GM13977 (cell line): ENCODE results near the gene GGTLC2.

ENCODE experiments used
- DNase-seq: peaks from one replicate; pipeline ENCODE4 v3.0.0; 2012; ENCODE audit warnings: low spot score
- in situ Hi-C: fragments of 300-500 bp; cut with MboI; formaldehyde crosslinking; loops from one replicate; pipeline ENCODE4 v1.12.0; 2022; ENCODE audit warnings: low sequenced_read_pairs, low pct_unique_long_range_greater_than_20kb, mixed read lengths, inconsistent platforms; ENCODE audit not compliant: unreplicated experiment
- TF ChIP-seq, protein P1 (sequence below): IDR thresholded peaks from 2 replicates; pipeline ENCODE4 v1.5.1; 2012; ENCODE audit warnings: mild to moderate bottlenecking, control low read depth; ENCODE audit not compliant: insufficient read depth; ENCODE audit errors: extremely low read depth, missing control alignments

Gene GGTLC2

DNA sequence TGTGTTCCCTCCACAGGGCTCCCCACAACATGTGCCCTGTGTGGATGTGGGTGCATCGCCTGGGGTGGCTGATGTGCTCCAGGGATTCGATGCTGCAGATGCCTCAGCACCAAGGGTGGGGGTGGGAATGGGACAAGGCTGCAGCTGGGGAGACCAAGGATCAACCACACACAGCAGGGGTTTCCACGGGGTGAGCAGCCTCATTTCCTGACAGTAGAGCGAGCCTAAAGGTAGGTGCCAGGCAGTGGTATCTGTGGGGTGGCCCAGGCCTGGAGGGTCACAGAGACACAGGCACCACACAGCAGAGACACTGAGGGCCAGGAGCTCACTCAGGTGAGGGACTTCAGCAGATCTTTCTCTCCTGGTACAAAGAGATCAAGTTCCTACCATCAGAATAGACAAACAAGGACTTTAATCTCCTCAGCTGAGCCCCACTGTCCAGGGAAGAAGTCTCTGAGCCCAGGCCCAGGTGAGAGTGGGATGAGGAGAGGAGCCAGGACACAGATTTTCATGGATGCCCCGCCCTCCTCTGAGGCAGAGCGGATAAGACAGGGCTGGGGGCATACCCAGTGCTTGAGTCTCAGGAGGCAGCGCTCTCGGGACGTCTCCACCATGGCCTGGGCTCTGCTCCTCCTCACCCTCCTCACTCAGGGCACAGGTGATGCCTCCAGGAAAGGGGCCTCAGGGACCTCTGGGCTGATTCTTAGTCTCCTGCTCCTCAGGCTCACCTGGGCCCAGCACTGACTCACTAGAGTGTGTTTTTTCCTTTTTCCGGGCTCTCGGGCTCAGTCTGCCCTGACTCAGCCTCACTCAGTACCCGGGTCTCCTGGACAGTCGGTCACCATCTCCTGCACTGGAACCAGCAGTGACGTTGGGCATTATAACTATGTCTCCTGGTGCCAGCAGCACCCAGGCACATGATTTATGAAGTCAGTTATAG is 19.7 kb downstream of the GGTLC2 start:
- TF ChIP-seq, protein P1, sequence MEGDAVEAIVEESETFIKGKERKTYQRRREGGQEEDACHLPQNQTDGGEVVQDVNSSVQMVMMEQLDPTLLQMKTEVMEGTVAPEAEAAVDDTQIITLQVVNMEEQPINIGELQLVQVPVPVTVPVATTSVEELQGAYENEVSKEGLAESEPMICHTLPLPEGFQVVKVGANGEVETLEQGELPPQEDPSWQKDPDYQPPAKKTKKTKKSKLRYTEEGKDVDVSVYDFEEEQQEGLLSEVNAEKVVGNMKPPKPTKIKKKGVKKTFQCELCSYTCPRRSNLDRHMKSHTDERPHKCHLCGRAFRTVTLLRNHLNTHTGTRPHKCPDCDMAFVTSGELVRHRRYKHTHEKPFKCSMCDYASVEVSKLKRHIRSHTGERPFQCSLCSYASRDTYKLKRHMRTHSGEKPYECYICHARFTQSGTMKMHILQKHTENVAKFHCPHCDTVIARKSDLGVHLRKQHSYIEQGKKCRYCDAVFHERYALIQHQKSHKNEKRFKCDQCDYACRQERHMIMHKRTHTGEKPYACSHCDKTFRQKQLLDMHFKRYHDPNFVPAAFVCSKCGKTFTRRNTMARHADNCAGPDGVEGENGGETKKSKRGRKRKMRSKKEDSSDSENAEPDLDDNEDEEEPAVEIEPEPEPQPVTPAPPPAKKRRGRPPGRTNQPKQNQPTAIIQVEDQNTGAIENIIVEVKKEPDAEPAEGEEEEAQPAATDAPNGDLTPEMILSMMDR, result no peak
- in situ Hi-C loops, result no loop called here
- no peak for DNase-seq

DNA sequence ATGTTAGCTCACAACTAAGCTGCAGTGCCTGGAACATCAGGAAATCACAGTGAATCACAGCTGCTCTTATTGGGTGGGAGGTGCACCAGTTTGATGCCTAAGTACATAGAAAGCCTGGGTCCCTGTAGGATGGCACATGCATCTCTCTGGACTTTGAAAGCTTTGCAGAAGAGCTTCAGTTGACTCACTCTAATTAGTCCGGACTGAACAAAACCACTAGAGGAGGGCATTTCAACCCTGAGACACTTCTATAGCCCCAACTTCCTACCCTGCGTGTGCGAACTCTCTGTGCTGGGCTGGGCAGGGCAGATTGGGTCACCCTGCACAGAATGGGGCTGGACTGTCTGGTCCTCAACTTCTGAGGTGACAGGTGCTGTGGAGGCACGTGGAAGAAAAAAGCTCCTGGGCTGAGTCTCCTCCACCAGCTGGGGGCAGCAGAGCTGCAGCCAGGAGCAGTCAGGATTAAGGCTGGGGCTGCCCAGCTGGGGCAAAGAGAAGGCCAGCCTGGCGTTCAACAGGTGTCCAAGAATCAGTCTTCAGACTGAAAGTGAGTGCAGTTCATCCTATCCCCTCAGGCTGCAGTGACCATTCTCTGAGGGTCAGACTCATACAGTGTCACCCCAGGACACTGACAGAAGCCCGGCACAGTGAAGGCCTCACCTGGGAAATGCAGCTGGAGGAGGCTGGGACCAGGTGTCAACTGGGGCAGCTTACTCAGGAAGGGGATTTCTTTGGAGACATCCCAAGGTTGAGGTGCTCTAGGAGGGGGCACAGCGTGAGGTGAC is 22.1 kb downstream of the GGTLC2 start:
- no peak for DNase-seq
- in situ Hi-C loops, result no loop called here
- TF ChIP-seq, protein P1, result peak; percentile 30

DNA sequence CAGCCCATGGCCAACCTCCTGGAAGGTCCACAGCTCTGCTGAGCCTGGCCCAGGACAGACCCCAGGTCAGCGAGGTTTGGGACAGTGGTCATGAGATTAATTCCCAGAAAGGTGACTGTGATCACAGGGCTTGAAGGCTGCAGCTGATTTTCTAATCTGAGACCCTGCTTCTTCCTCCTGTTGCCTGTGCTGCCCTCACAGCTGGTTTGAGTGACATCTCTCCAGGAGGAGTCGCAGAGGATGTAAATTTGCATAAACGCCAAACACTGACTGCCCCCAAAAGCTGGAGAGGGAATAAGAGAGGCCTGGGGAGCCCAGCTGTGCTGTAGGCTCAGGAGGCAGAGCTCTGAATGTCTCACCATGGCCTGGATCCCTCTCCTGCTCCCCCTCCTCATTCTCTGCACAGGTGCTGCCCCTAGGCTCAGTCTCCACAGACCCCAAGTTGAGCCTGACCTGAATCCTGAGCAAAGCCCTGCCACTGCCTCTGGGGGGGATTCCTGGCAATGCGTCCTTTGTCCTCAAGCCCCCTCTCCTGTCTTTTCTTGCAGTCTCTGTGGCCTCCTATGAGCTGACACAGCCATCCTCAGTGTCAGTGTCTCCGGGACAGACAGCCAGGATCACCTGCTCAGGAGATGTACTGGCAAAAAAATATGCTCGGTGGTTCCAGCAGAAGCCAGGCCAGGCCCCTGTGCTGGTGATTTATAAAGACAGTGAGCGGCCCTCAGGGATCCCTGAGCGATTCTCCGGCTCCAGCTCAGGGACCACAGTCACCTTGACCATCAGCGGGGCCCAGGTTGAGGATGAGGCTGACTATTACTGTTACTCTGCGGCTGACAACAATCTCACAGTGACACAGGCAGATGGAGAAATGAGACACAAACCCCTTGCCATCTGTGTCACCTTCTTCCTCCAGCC is 23.8 kb downstream of the GGTLC2 start:
- TF ChIP-seq, protein P1, result no peak
- in situ Hi-C loops, result no loop called here
- DNase-seq, result no peak

DNA sequence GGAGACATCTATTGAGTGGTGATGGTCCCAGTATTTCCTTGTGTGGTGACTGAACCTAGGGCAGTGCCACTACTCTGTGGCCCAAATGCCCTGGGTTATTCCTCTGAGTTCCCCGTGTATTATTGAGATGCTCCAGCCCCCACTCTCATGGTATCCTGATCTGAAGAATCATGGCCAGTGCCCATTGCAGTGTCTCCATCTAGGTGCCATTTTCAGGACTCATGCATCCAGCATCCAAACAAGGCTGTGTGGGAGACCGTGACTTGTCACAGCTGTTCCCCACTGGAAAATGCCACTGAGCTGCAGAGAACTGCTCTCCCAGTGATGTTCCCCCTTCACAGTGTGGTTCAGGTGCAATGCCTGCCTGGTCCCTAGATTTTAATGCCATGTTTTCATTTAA is 24.7 kb downstream of the GGTLC2 start:
- TF ChIP-seq, protein P1, result no peak
- in situ Hi-C loops, result no loop called here
- no peak for DNase-seq

DNA sequence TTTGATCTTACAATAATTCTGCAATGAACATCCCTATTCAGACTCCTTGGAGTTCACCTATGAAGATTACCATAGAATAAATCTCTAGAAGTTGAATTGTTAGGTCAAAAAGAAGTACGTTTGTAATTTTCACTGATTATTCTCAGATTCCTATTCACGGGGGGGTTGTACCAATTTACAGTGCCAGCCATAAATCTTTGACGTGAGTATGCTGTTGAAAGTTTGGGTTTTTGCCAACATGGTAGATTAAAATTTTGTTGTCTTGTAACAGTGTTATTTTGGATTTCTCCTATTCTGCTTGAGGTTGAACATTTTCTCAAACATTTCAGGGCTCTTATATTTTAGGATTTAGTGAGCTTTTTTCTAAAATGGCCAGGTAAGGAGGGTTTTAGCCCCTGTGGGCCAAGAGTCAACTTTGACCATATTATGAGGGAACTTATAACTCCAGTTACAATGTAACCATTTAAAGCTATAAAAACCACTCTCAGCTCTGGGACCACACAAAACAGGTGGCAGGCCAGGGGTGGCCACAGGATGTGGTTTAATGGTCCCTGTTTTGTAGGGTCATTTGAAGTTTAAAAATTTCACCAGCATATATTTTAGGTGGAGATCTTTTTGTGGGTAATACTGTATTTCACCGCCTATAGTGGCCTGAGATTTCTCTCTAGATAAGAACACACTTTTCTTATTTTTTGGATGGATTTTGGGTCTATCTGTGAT is 25.8 kb downstream of the GGTLC2 start:
- in situ Hi-C loops, result no loop called here
- DNase-seq, result no peak
- TF ChIP-seq, protein P1, result no peak
